HG02852 (cell line): ENCODE results near the gene MCCC1.
A peak's percentile ranks its signal among the peaks of the same experiment; 100 is the strongest.
"Not testable (repeated sequence)": the region's sequence is repeated elsewhere in the genome, so short reads cannot be mapped to it uniquely, and the experiment has no call there.

Experiments used
- ATAC-seq: cut with Tn5 transposase; IDR thresholded peaks from one replicate; pipeline ENCODE4 v1.9.1; 2021; ENCODE audit warnings: mild to moderate bottlenecking, moderate library complexity; ENCODE audit not compliant: unreplicated experiment

The MCCC1 gene

GRCh38 chr3:183099026-183099837, at the start of gene MCCC1:
Gene MCCC1, minus strand, starts transcription at chr3:183099496. Its CDS starts 56 bp downstream, at chr3:183099440.
- ATAC-seq, result peak; percentile 98

- no peak for ATAC-seq
Observed at GRCh38 chr3:183148056-183148455, 48.8 kb upstream of the MCCC1 start.

GRCh38 chr3:183144363-183144762, 45.1 kb upstream of the MCCC1 start:
- ATAC-seq, result no peak

GRCh38 chr3:183142199-183142598, 42.9 kb upstream of the MCCC1 start:
- no peak for ATAC-seq

GRCh38 chr3:183134844-183135243, 35.5 kb upstream of the MCCC1 start:
- no peak for ATAC-seq

GRCh38 chr3:183132409-183132808, 33.1 kb upstream of the MCCC1 start:
- ATAC-seq, result no peak

- no peak for ATAC-seq
Observed at GRCh38 chr3:183131735-183132134, 32.4 kb upstream of the MCCC1 start.

- no peak for ATAC-seq
Observed at GRCh38 chr3:183131186-183131725, 32.0 kb upstream of the MCCC1 start.

GRCh38 chr3:183129243-183129642, 29.9 kb upstream of the MCCC1 start:
- ATAC-seq, result no peak

- ATAC-seq, result no peak
Observed at GRCh38 chr3:183128709-183129108, 29.4 kb upstream of the MCCC1 start.

- ATAC-seq, result no peak
Observed at GRCh38 chr3:183123891-183124290, 24.6 kb upstream of the MCCC1 start.

- no peak for ATAC-seq
Observed at GRCh38 chr3:183122257-183122932, 23.1 kb upstream of the MCCC1 start.

GRCh38 chr3:183120538-183121215, 21.4 kb upstream of the MCCC1 start:
- ATAC-seq, result no peak

- no peak for ATAC-seq
Observed at GRCh38 chr3:183117056-183117455, 17.8 kb upstream of the MCCC1 start.

GRCh38 chr3:183116025-183116614, 16.8 kb upstream of the MCCC1 start:
- peak; percentile 96 for ATAC-seq

GRCh38 chr3:183114384-183115178, 15.3 kb upstream of the MCCC1 start:
- ATAC-seq, result no peak

GRCh38 chr3:183109847-183110246, 10.6 kb upstream of the MCCC1 start:
- not testable (repeated sequence) for ATAC-seq

GRCh38 chr3:183108470-183108869, 9.2 kb upstream of the MCCC1 start:
- no peak for ATAC-seq

GRCh38 chr3:183108001-183108449, 8.7 kb upstream of the MCCC1 start:
- no peak for ATAC-seq

GRCh38 chr3:183107372-183107771, 8.1 kb upstream of the MCCC1 start:
- ATAC-seq, result not testable (repeated sequence)
